Measurements from ENCODE around the gene SYNRG.
"Not testable (repeated sequence)": the region's sequence is repeated elsewhere in the genome, so short reads cannot be mapped to it uniquely, and the experiment has no call there.

The SYNRG gene

DNA sequence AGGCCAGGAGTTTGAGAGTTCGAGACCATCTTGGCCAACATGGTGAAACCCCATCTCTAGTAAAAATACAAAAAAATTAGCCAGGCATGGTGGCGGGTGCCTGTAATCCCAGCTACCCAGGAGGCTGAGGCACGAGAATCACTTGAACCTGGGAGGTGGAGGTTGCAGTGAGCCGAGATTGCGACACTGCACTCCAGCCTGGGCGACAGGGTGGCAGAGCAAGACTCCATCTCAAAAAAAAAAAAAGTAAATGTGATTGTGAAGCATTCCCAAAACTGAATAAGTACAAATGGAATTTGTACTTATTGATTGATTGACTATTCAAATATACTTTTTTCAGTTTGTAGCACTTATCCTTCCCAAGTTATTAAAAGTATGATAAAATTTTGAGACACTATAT, 7.2 kb upstream of the SYNRG start:
- not testable (repeated sequence) for H3K4me3 ChIP-seq (ENCODE audit: low read length); H3K36me3 ChIP-seq (ENCODE audit: control insufficient read depth, insufficient read depth, low read length); H3K4me1 ChIP-seq (ENCODE audit: control insufficient read depth, insufficient read depth, low read length); H3K27ac ChIP-seq (ENCODE audit: low read depth, low read length); H3K27me3 ChIP-seq (ENCODE audit: control insufficient read depth, insufficient read depth, low read length); H3K9ac ChIP-seq (ENCODE audit: low read length)

DNA sequence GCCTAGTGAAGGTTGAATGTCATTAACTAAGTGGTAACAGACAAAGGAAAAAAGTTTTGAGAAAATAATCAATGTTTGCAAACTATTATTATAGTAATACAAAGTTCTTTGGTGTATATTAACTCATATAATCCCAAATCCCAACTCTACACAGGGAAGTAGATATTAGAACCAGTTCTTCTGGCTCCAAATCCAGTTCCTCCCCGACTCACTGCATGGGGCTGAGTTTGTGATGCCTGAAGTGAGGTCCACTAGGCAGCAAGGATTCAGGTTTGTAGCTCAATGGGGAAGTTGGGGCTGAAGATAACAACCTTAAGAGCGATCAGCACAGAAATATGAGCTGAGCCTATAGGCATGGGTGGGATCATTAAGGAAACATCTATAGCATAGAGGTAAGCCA, 5.6 kb upstream of the SYNRG start:
- H3K36me3 ChIP-seq (ENCODE audit: control insufficient read depth, insufficient read depth, low read length) = peaks cover 2% of the 10 kb centered on the region
- no peak overlapping the region for H3K4me3 ChIP-seq (ENCODE audit: low read length)
- H3K9ac ChIP-seq (ENCODE audit: low read length) = no peak overlapping the region
- peaks cover under 1% of the 10 kb centered on the region for H3K4me1 ChIP-seq (ENCODE audit: control insufficient read depth, insufficient read depth, low read length)
- no peak overlapping the region for H3K27ac ChIP-seq (ENCODE audit: low read depth, low read length)
- no peaks in the 10 kb centered on the region for H3K27me3 ChIP-seq (ENCODE audit: control insufficient read depth, insufficient read depth, low read length)

DNA sequence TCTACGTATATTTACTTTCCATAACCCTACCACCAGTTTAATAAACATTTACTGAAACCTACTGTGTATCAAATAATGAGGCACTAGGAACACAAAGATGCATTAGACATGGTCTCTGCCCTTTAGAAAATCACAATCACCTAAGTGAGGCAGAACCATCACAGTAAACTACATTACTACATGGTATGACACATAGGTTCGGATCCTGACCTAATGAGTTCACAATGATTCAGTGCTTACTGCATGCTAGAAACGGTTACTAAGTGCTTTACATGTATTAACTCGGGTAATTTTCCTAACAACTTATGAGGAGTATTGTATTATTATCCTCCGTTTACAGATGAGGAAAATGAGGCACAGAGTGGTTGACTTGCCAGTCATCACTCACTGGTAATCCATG, 5.2 kb upstream of the SYNRG start:
- Histone ChIP-seq H3K9ac (ENCODE audit: low read length) (no peak overlapping the region), H3K27me3 (ENCODE audit: control insufficient read depth, insufficient read depth, low read length) (no peaks in the 10 kb centered on the region), H3K4me1 (ENCODE audit: control insufficient read depth, insufficient read depth, low read length) (peaks cover 2% of the 10 kb centered on the region), H3K27ac (ENCODE audit: low read depth, low read length) (no peak overlapping the region), H3K36me3 (ENCODE audit: control insufficient read depth, insufficient read depth, low read length) (peaks cover 2% of the 10 kb centered on the region), H3K4me3 (ENCODE audit: low read length) (no peak overlapping the region)

DNA sequence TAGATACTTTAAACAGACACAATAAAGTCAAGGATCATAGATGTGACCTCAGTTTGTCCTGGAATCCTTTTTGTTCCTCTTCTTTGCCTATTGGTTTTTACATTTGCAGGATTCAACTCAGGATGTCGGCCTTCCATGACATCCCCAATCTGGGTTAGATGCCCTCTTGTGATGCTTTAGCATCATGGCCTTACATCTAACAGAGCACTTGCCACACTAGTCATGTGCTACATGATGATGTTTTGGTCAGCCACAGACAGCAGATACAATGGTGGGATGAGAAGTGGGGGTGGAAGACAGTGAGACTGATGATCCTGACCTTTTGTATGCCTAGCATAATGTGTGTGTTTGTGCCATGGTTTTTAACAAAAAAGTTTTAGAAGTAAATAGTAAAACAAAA, 1.8 kb upstream of the SYNRG start:
- Histone ChIP-seq H3K9ac (ENCODE audit: low read length) (no peak overlapping the region), H3K36me3 (ENCODE audit: control insufficient read depth, insufficient read depth, low read length) (peaks cover 2% of the 10 kb centered on the region), H3K27me3 (ENCODE audit: control insufficient read depth, insufficient read depth, low read length) (no peaks in the 10 kb centered on the region), H3K27ac (ENCODE audit: low read depth, low read length) (no peak overlapping the region), H3K4me1 (ENCODE audit: control insufficient read depth, insufficient read depth, low read length) (peaks cover 6% of the 10 kb centered on the region), H3K4me3 (ENCODE audit: low read length) (no peak overlapping the region)

DNA sequence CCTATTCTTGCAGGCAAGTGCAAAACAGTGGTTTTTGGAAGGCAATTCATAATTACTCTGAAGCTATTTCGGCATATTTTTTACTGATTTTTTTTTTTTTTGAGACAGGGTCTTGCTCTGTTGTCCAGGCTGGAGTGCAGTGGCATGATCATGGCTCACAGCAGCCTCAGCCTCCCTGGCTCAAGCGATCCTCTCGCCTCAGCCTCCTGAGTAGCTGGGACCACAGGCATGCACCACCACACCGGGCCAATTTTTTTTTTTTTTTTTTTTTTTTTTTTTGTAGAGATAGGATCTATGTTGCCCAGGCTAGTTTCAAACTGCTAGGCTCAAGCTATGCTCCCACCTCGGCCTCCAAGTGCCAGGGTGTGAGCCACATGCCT, 813 bp upstream of the SYNRG start:
- not testable (repeated sequence) for H3K9ac ChIP-seq (ENCODE audit: low read length); H3K4me1 ChIP-seq (ENCODE audit: control insufficient read depth, insufficient read depth, low read length)
- peak overlapping the region; percentile 58 for H3K27ac ChIP-seq (ENCODE audit: low read depth, low read length)

DNA sequence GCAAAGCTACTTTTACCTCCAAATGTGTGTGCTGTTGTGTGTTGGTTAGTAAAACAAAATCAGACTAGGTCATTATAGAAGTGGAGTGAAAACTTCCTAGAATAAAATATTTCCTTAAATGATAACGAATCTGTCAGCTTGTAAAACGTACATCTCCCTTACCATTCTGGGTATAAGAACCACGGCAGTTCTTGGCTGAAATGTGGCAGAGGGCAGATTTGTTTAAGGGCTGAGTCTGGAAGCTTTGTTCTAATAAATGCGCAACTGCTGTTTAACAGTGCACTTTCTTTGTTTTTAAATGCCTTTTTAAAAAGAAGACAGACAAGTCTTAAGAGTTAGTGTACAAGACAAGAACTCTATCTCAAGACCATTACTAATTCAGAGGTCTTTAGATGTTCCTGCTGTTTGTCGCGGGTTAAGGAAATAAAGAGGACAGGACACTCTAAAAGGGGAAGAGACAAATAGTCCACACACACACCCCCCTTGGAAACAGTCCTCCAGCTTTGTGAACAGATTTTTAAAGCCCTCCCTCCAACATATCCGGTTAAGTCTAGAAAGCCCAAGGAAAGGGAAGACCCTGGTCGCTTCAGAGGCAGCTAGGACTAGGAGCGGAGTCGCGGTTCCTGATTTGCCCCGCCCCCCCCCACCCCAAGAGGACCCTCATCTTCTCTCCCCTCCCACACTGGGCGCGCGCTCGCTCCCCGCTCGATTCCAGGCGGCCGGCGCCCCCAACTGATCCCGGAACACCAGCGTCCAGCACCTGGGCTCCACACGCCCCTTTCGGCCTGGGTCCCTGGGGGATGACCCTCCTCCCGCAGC, 658 bp downstream of the SYNRG start:
- Histone ChIP-seq H3K27me3 (ENCODE audit: control insufficient read depth, insufficient read depth, low read length) (no peaks in the 10 kb centered on the region), H3K27ac (ENCODE audit: low read depth, low read length) (peak overlapping the region; percentile 87), H3K4me3 (ENCODE audit: low read length) (peak overlapping the region; percentile 94), H3K9ac (ENCODE audit: low read length) (peak overlapping the region; percentile 80), H3K4me1 (ENCODE audit: control insufficient read depth, insufficient read depth, low read length) (peaks cover 6% of the 10 kb centered on the region), H3K36me3 (ENCODE audit: control insufficient read depth, insufficient read depth, low read length) (no peaks in the 10 kb centered on the region)

More for the DNA sequence above, 813 bp upstream of the SYNRG start:
- H3K4me3 ChIP-seq (ENCODE audit: low read length) = peak overlapping the region; percentile 75
- H3K27me3 ChIP-seq (ENCODE audit: control insufficient read depth, insufficient read depth, low read length); H3K36me3 ChIP-seq (ENCODE audit: control insufficient read depth, insufficient read depth, low read length): not testable (repeated sequence)

DNA sequence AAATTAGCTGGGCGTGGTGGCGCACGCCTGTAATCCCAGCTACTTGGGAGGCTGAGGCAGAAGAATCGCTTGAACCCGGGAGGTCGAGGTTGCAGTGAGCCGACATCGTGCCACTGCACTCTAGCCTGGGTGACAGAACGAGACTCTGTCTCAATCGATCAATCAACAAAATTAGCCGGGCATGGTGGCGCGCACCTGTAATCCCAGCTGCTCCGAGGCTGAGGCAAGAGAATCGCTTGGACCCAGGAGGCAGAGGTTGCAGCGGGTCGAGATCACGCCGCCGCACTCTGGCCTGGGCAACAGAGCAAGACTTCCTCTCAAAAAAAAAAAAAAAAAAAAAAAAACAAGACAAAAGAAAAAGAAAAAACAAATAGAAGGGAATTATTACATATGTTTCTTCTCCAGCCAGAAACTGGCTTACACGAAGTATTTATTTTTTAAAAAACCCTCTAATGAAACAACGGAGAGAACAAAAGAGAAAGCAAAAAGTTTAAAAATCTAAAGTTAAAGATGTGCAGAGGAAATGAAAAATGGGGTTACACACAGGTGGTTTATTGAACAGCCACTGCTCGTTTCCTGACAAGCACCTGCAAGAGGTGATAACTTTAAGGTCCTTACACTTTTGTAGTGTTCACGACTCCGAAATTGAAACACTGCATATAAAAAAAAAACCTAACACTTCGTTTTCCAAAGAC, 1.4 kb downstream of the SYNRG start:
- Histone ChIP-seq H3K4me1 (ENCODE audit: control insufficient read depth, insufficient read depth, low read length) (peaks cover 6% of the 10 kb centered on the region), H3K9ac (ENCODE audit: low read length) (no peak overlapping the region), H3K36me3 (ENCODE audit: control insufficient read depth, insufficient read depth, low read length) (no peaks in the 10 kb centered on the region), H3K27ac (ENCODE audit: low read depth, low read length) (no peak overlapping the region), H3K27me3 (ENCODE audit: control insufficient read depth, insufficient read depth, low read length) (no peaks in the 10 kb centered on the region), H3K4me3 (ENCODE audit: low read length) (peak overlapping the region; percentile 94)

DNA sequence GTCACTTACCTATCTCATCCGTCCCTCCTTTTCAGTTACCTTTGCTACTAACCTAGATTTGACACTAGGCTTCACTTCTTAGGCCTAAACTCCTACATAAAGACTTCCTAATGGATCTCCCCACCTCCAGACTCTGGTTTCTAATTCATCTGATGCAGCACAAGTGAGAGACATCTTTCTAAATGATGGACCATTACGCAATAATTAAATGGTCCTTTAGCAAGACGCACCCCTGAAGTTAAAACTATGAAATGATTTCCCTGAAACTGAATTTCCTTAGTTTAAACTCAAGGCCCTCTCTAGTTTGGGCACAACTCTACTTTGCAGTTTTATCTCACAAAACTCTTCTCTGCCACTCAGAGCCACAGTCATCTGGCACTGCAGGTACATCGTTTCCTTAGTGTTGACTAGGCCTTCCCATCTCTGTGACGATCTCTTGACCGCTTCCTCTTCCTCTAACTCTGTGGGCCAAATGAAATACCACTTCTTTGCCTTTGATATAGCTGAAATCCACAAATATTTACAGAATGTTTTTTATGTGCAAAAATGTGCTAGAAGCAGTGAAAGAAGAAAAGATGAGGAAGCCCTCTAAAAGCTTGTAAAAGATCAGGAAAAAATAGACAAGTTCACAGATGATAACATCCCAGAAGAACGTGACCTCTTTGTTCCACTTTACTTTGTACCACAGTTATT, 3.3 kb downstream of the SYNRG start:
- Histone ChIP-seq H3K9ac (ENCODE audit: low read length) (no peak overlapping the region), H3K4me1 (ENCODE audit: control insufficient read depth, insufficient read depth, low read length) (peaks cover 6% of the 10 kb centered on the region), H3K36me3 (ENCODE audit: control insufficient read depth, insufficient read depth, low read length) (no peaks in the 10 kb centered on the region), H3K27ac (ENCODE audit: low read depth, low read length) (no peak overlapping the region), H3K4me3 (ENCODE audit: low read length) (no peak overlapping the region), H3K27me3 (ENCODE audit: control insufficient read depth, insufficient read depth, low read length) (no peaks in the 10 kb centered on the region)

DNA sequence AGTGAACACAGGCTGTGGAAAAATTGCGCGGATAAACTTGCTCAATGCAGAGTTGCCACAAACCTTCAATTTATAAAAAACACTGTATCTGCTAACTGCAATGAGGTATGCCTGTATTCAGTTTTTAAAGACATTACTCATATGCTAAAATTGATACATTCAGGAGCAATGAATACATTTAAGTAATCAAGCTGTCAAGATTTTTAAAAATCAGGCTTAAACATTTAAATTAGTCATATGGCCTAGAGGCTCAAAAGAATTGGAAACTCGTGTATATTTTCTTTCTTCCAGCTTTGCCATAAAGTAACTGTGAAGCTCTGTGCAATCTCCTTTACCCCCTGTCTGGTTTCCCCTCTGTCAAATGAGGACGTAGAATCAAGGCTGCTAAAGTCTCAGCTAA, 4.1 kb downstream of the SYNRG start:
- Histone ChIP-seq H3K27ac (ENCODE audit: low read depth, low read length) (no peak overlapping the region), H3K36me3 (ENCODE audit: control insufficient read depth, insufficient read depth, low read length) (no peaks in the 10 kb centered on the region), H3K4me1 (ENCODE audit: control insufficient read depth, insufficient read depth, low read length) (peaks cover 6% of the 10 kb centered on the region), H3K27me3 (ENCODE audit: control insufficient read depth, insufficient read depth, low read length) (no peaks in the 10 kb centered on the region), H3K9ac (ENCODE audit: low read length) (no peak overlapping the region), H3K4me3 (ENCODE audit: low read length) (no peak overlapping the region)

DNA sequence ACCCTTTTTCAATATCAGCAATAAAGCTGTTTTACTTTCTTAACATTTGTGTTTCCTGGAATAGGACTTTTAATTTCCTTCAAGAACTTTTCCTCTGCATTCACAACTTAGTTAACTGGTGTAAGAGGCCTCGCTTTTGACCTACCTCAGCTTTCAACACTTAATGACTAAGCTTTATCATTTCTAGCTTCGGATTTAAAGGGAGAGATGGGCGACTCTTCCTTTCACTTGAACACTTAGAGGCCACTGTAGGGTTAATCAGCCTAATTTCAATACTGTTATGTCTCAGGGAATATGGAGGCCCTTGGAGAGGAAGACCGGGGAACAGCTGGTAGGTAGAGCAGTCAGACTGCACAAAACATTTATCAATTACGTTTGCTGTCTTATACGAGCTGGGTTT, 4.7 kb downstream of the SYNRG start:
- Histone ChIP-seq H3K4me1 (ENCODE audit: control insufficient read depth, insufficient read depth, low read length) (peaks cover 4% of the 10 kb centered on the region), H3K4me3 (ENCODE audit: low read length) (no peak overlapping the region), H3K27ac (ENCODE audit: low read depth, low read length) (no peak overlapping the region), H3K9ac (ENCODE audit: low read length) (no peak overlapping the region), H3K27me3 (ENCODE audit: control insufficient read depth, insufficient read depth, low read length) (no peaks in the 10 kb centered on the region), H3K36me3 (ENCODE audit: control insufficient read depth, insufficient read depth, low read length) (no peaks in the 10 kb centered on the region)

DNA sequence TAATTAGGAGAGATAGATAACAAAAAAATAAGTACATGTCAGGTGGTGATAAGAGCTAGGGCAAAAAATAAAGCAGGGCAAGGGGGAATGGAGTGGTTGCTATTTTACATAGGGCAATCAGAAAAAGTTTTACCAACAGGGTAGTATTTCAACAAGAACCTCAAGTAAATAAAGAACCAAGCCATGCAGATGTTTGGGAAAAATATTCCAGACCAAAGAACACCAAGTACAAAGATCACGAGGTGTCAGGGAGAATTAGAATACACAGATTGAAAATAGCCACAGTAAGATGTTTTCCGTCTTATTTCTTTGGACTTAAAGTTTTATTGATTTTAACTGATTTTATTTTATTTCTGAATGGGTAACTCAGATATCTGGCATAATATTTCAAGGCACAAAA, 11.1 kb downstream of the SYNRG start:
- Histone ChIP-seq H3K4me3 (ENCODE audit: low read length) (no peak overlapping the region), H3K27ac (ENCODE audit: low read depth, low read length) (no peak overlapping the region), H3K27me3 (ENCODE audit: control insufficient read depth, insufficient read depth, low read length) (no peaks in the 10 kb centered on the region), H3K36me3 (ENCODE audit: control insufficient read depth, insufficient read depth, low read length) (peaks cover 18% of the 10 kb centered on the region), H3K9ac (ENCODE audit: low read length) (no peak overlapping the region), H3K4me1 (ENCODE audit: control insufficient read depth, insufficient read depth, low read length) (no peaks in the 10 kb centered on the region)

DNA sequence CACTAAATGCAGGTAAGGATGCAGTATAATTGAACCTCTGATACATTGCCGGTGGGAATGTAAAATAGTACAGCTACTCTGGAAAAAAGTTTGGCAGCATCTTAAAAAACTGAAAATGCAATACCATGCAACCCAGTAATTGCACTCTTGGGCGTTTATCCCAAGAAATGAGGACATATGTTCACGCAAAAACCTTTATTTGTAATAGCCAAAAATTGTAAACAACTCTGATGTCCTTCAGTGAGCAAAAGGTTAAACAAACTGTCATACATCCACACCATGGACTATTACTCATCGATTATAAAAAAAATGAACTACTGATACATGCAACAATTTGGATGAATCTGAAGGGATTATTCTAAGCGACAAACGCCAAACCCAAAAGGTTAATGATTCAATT, 16.9 kb downstream of the SYNRG start:
- Histone ChIP-seq H3K9ac (ENCODE audit: low read length) (no peak overlapping the region), H3K4me1 (ENCODE audit: control insufficient read depth, insufficient read depth, low read length) (no peaks in the 10 kb centered on the region), H3K27me3 (ENCODE audit: control insufficient read depth, insufficient read depth, low read length) (no peaks in the 10 kb centered on the region), H3K36me3 (ENCODE audit: control insufficient read depth, insufficient read depth, low read length) (peaks cover 12% of the 10 kb centered on the region), H3K27ac (ENCODE audit: low read depth, low read length) (no peak overlapping the region), H3K4me3 (ENCODE audit: low read length) (no peak overlapping the region)
